DMS 273 treated with DMSO at 0.1 percent for 48 hours (cell line): ENCODE results near the gene KIR2DL4.
"Not testable (repeated sequence)": the region's sequence is repeated elsewhere in the genome, so short reads cannot be mapped to it uniquely, and the experiment has no call there.

Experiments used
- DNase-seq: peaks from one replicate; lab custom pipeline; 2025; lab: John Stamatoyannopoulos, UW

Gene KIR2DL4

GRCh38 chr19:54803410-54803809, at the start of gene KIR2DL4:
TSS of gene KIR2DL4 (plus strand) at chr19:54803610. CDS start at chr19:54803652, 42 bp downstream.
- DNase-seq = no peak

- DNase-seq = not testable (repeated sequence)
These were observed 47.0 kb upstream of the KIR2DL4 start for GRCh38 chr19:54756204-54757110.

- not testable (repeated sequence) for DNase-seq
These were observed 44.8 kb upstream of the KIR2DL4 start for GRCh38 chr19:54758577-54758976.

GRCh38 chr19:54764219-54764618, 39.2 kb upstream of the KIR2DL4 start:
- DNase-seq = not testable (repeated sequence)

GRCh38 chr19:54766464-54766863, 36.9 kb upstream of the KIR2DL4 start:
- DNase-seq = not testable (repeated sequence)

GRCh38 chr19:54769646-54770045, 33.8 kb upstream of the KIR2DL4 start, which contains the start of gene KIR2DL1:
TSS of gene KIR2DL1 (plus strand) at chr19:54769793. CDS start at chr19:54769851, 58 bp downstream.
- not testable (repeated sequence) for DNase-seq

- DNase-seq = not testable (repeated sequence)
These were observed 32.9 kb upstream of the KIR2DL4 start for GRCh38 chr19:54770511-54770910.

- not testable (repeated sequence) for DNase-seq
These were observed 32.1 kb upstream of the KIR2DL4 start for GRCh38 chr19:54771018-54771960.

- not testable (repeated sequence) for DNase-seq
These were observed 30.7 kb upstream of the KIR2DL4 start for GRCh38 chr19:54772666-54773065.

- not testable (repeated sequence) for DNase-seq
These were observed 28.2 kb upstream of the KIR2DL4 start for GRCh38 chr19:54775095-54775815.

- DNase-seq = not testable (repeated sequence)
These were observed 27.6 kb upstream of the KIR2DL4 start for GRCh38 chr19:54775830-54776229.

GRCh38 chr19:54777851-54778250, 25.6 kb upstream of the KIR2DL4 start:
- not testable (repeated sequence) for DNase-seq

GRCh38 chr19:54778896-54779295, 24.5 kb upstream of the KIR2DL4 start:
- DNase-seq = not testable (repeated sequence)

- DNase-seq = not testable (repeated sequence)
These were observed 20.5 kb upstream of the KIR2DL4 start for GRCh38 chr19:54782916-54783315.

- DNase-seq = not testable (repeated sequence)
These were observed 17.2 kb upstream of the KIR2DL4 start for GRCh38 chr19:54786091-54786723.

GRCh38 chr19:54788154-54788553, 15.3 kb upstream of the KIR2DL4 start:
- DNase-seq = not testable (repeated sequence)

- no peak for DNase-seq
These were observed 12.7 kb upstream of the KIR2DL4 start for GRCh38 chr19:54790711-54791110.

GRCh38 chr19:54791476-54791875, 11.9 kb upstream of the KIR2DL4 start:
- DNase-seq = no peak

GRCh38 chr19:54792814-54793213, 10.6 kb upstream of the KIR2DL4 start:
- no peak for DNase-seq

GRCh38 chr19:54795758-54796157, 7.7 kb upstream of the KIR2DL4 start:
- DNase-seq = no peak

- DNase-seq = no peak
These were observed 691 bp downstream of the KIR2DL4 start for GRCh38 chr19:54804101-54804500.
